Jurkat, Clone E6-1 (cell line): ENCODE data around the gene KRTAP5-5.
"Not testable (repeated sequence)": the region's sequence is repeated elsewhere in the genome, so short reads cannot be mapped to it uniquely, and the experiment has no call there.

Source experiments
- DNase-seq: peaks from one replicate; pipeline ENCODE4 v3.0.0-alpha.2; 2011; ENCODE audit warnings: low read depth, low spot score
- H3K4me3 ChIP-seq: 2 replicates; pipeline ENCODE4 v1.5.1; 2011; ENCODE audit warnings: mild to moderate bottlenecking, low read length, control low read depth, moderate library complexity

The KRTAP5-5 gene

GRCh38 chr11:1670457-1670856, 40.9 kb downstream of the KRTAP5-5 start:
- not testable (repeated sequence) for DNase-seq, H3K4me3 ChIP-seq

- no peak overlapping the region for H3K4me3 ChIP-seq
- DNase-seq = no peak
Measured at GRCh38 chr11:1670905-1671371, 41.4 kb downstream of the KRTAP5-5 start.

GRCh38 chr11:1671658-1672057, 42.1 kb downstream of the KRTAP5-5 start:
- no peak for DNase-seq

GRCh38 chr11:1672613-1673350, 43.2 kb downstream of the KRTAP5-5 start:
- no peak for DNase-seq
- H3K4me3 ChIP-seq = no peak overlapping the region

More at GRCh38 chr11:1671658-1672057, 42.1 kb downstream of the KRTAP5-5 start:
- no peak overlapping the region for H3K4me3 ChIP-seq

- no peak overlapping the region for H3K4me3 ChIP-seq
- DNase-seq = no peak
Measured at GRCh38 chr11:1673446-1674172, 44.0 kb downstream of the KRTAP5-5 start.

GRCh38 chr11:1674173-1675131, 44.9 kb downstream of the KRTAP5-5 start:
- no peak overlapping the region for H3K4me3 ChIP-seq
- no peak for DNase-seq

GRCh38 chr11:1675536-1676228, 46.1 kb downstream of the KRTAP5-5 start:
- no peak overlapping the region for H3K4me3 ChIP-seq
- no peak for DNase-seq

GRCh38 chr11:1676229-1676740, 46.7 kb downstream of the KRTAP5-5 start:
- no peak overlapping the region for H3K4me3 ChIP-seq
- no peak for DNase-seq

- DNase-seq = no peak
Measured at GRCh38 chr11:1679881-1680280, 50.3 kb downstream of the KRTAP5-5 start.

More at GRCh38 chr11:1679881-1680280, 50.3 kb downstream of the KRTAP5-5 start:
- no peak overlapping the region for H3K4me3 ChIP-seq
